Panc1 (cell line): Measurements from ENCODE around the gene ROBO2. TPM values are rescaled to one million over a fixed set of nuclear protein-coding genes. Genes with fewer than 3 reads are reported as not detected.

ENCODE experiments used
- ATAC-seq: fragments of 200-7000 bp; cut with Tn5 transposase; 2 replicates; pipeline ENCODE4 v1.9.1; 2020; ENCODE audit warnings: mild to moderate bottlenecking, moderate library complexity
- BruUV-seq: library from RNA; stranded (reverse); fragments of 400-500 nt; replicated peaks from 2 replicates; lab custom pipeline; 2021; lab: Mats Ljungman, UMichigan
- CTCF ChIA-PET: fragments of 300-600 bp; sonication (Branson Sonifier 250); formaldehyde crosslinking; loops from one replicate; lab custom pipeline; 2022; ENCODE audit warnings: antibody characterized with exemption; lab: Charles Lee
- POLR2A ChIA-PET: fragments of 300-600 bp; sonication (Branson Sonifier 250); formaldehyde crosslinking; loops from one replicate; lab custom pipeline; 2022; ENCODE audit warnings: antibody characterized with exemption; lab: Charles Lee
- DNase-seq: peaks from one replicate; pipeline ENCODE4 v3.0.0-alpha.2; 2010; ENCODE audit warnings: low read depth, low spot score
- H3K27ac ChIP-seq: 2 replicates; pipeline ENCODE4 v1.5.1; 2011; ENCODE audit warnings: mild to moderate bottlenecking, low read length, inconsistent platforms
- H3K27me3 ChIP-seq: fragments of 200-500 bp; sonication (Bioruptor generic); 2 replicates; pipeline ENCODE4 v1.6.0; 2014; ENCODE audit warnings: low read length, inconsistent platforms; ENCODE audit not compliant: control insufficient read depth, insufficient read depth
- H3K36me3 ChIP-seq: fragments of 200-500 bp; sonication (Bioruptor generic); 2 replicates; pipeline ENCODE4 v1.5.1; 2014; ENCODE audit warnings: inconsistent platforms, mild to moderate bottlenecking, low read length, moderate library complexity; ENCODE audit not compliant: control insufficient read depth, insufficient read depth
- H3K4me1 ChIP-seq: 2 replicates; pipeline ENCODE4 v1.5.1; 2011; ENCODE audit warnings: inconsistent platforms, mild to moderate bottlenecking, low read length, moderate library complexity; ENCODE audit not compliant: control insufficient read depth, insufficient read depth
- H3K4me3 ChIP-seq, 2 experiments: 2 replicates each; pipeline ENCODE4 v1.5.1; 2011 to 2012; ENCODE audit warnings: low read depth in 2 of 2, low read length in 2 of 2, mild to moderate bottlenecking in 2 of 2, inconsistent platforms in 1 of 2, moderate library complexity in 1 of 2
- H3K9me3 ChIP-seq: fragments of 200-500 bp; sonication (Bioruptor generic); 2 replicates; pipeline ENCODE4 v1.5.1; 2014; ENCODE audit warnings: low read depth, mild to moderate bottlenecking, inconsistent platforms, low read length, moderate library complexity; ENCODE audit not compliant: control insufficient read depth, insufficient read depth
- CTCF ChIP-seq: fragments of 450-650 bp; IDR thresholded peaks from 2 replicates; pipeline ENCODE4 v1.5.1; 2017; ENCODE audit warnings: mild to moderate bottlenecking
- POLR2AphosphoS5 ChIP-seq: IDR thresholded peaks from 2 replicates; pipeline ENCODE4 v1.6.1; 2012; ENCODE audit warnings: mild to moderate bottlenecking, low read depth, low read length, moderate library complexity
- REST ChIP-seq, 2 experiments: IDR thresholded peaks; 2 replicates each; pipeline ENCODE4 v1.6.1; 2011 to 2012; ENCODE audit warnings: low read depth in 2 of 2, control low read depth in 1 of 2, low read length in 1 of 2, mild to moderate bottlenecking in 1 of 2, moderate library complexity in 1 of 2; ENCODE audit not compliant: insufficient read depth in 1 of 2
- SIN3A ChIP-seq: IDR thresholded peaks from 2 replicates; pipeline ENCODE4 v1.6.1; 2012; ENCODE audit warnings: low read depth, mild to moderate bottlenecking, low read length, moderate library complexity, borderline replicate concordance; ENCODE audit not compliant: insufficient read depth
- TCF7L2 ChIP-seq: IDR thresholded peaks from 2 replicates; pipeline ENCODE4 v1.6.1; 2011; ENCODE audit warnings: mild to moderate bottlenecking, low read depth, low read length, inconsistent platforms
- in situ Hi-C: cut with HindIII; loops from 2 replicates; pipeline ENCODE4 v1.10.0; 2016; ENCODE audit warnings: low sequenced_read_pairs, low pct_unique_long_range_greater_than_20kb
- intact Hi-C: fragments of 100-400 bp; cut with micrococcal nuclease; formaldehyde crosslinking; loops from one replicate; pipeline ENCODE4 v1.10.0; 2022; ENCODE audit not compliant: unreplicated experiment
- total RNA-seq: library from RNA; stranded (reverse); gene quantifications from one replicate; pipeline ENCODE4 v1.2.1, GENCODE V29; 2021; ENCODE audit not compliant: unreplicated experiment

ROBO2 gene
- total RNA-seq, 1 experiment from 2014 or later = 1.3 TPM

GRCh38 chr3:77038468-77038929 lies 1.4 kb upstream of the ROBO2 start:
- intact Hi-C loops = no loop called here
- in situ Hi-C loops = no loop called here
- Histone ChIP-seq H3K4me3 (peak overlapping the region; percentile 37 to 53), H3K9me3 (no peaks in the 10 kb centered on the region), H3K27ac (no peak overlapping the region; the same call in 1 of the 2 replicates), H3K27me3 (no peaks in the 10 kb centered on the region), H3K4me1 (no peaks in the 10 kb centered on the region), H3K36me3 (no peaks in the 10 kb centered on the region)
- no TSS peak for BruUV-seq
- ChIA-PET CTCF (interaction anchor here (0.8 kb wide), 1 partner anchor 215 kb away, joined by 3 read pairs; no protein-coding TSS in a partner anchor), POLR2A (no interaction called here)
- DNase-seq = peak; percentile 42
- ATAC-seq = peak; percentile 97
- TF ChIP-seq TCF7L2 (peak; percentile 79), REST (IDR thresholded peaks at IDR 0.05; ENCODE audit: insufficient read depth in 1 of 2, low read depth in 2 of 2, low read length in 1 of 2) (no peak), CTCF (peak; percentile 69)

- H3K9me3 ChIP-seq = no peaks in the 10 kb centered on the region
- H3K27me3 ChIP-seq = no peaks in the 10 kb centered on the region
- H3K4me3 ChIP-seq = peak overlapping the region; percentile 37 to 53
- intact Hi-C loops = loop anchor here (1.0 kb wide), 1 partner anchor 216 kb away; no protein-coding TSS in a partner anchor
- DNase-seq = no peak
- no peaks in the 10 kb centered on the region for H3K4me1 ChIP-seq
- ChIA-PET POLR2A (interaction anchor here (0.7 kb wide), 1 partner anchor 201 kb away, joined by 3 read pairs; no protein-coding TSS in a partner anchor), CTCF (interaction anchor here (0.8 kb wide), 1 partner anchor 215 kb away, joined by 3 read pairs; no protein-coding TSS in a partner anchor)
- no peak overlapping the region; the same call in 1 of the 2 replicates for H3K27ac ChIP-seq
- peak; percentile 42 for ATAC-seq
- in situ Hi-C loops = no loop called here
- TF ChIP-seq SIN3A (no peak), TCF7L2 (no peak), POLR2AphosphoS5 (no peak), CTCF (no peak), REST (IDR thresholded peaks at IDR 0.05; ENCODE audit: insufficient read depth in 1 of 2, low read depth in 2 of 2, low read length in 1 of 2) (no peak)
- no peaks in the 10 kb centered on the region for H3K36me3 ChIP-seq
- BruUV-seq = no TSS peak
Observed at GRCh38 chr3:77038930-77039605, 831 bp upstream of the ROBO2 start.
